Activated naive CD4-positive, alpha-beta T cell treated with anti-CD3 and anti-CD28 coated beads, Interleukin-2, amount 50 U/mL, for 72 hours (primary cell): ENCODE data around the gene ZSWIM6. TPM values are rescaled to one million over a fixed set of nuclear protein-coding genes. Genes with fewer than 3 reads are reported as not detected.
A peak's percentile ranks its signal among the peaks of the same experiment; 100 is the strongest.
"Not testable (repeated sequence)": the region's sequence is repeated elsewhere in the genome, so short reads cannot be mapped to it uniquely, and the experiment has no call there.

ENCODE experiments used
- ATAC-seq, 2 donors: fragments of 150-1000 bp; cut with Tn5 transposase; 2 replicates each; pipeline ENCODE4 v1.10.0; 2021; ENCODE audit warnings: mild to moderate bottlenecking in 2 of 2, moderate library complexity in 2 of 2
- DNase-seq, 2 donors: peaks; one replicate each; pipeline ENCODE4 v3.0.0; 2021 to 2022; ENCODE audit warnings: low spot score in 2 of 2
- H3K27ac Mint-ChIP-seq, 2 donors: one replicate each; pipeline ENCODE4 v1.8.0; 2022; ENCODE audit warnings: mild to moderate bottlenecking in 2 of 2, mixed read lengths in 2 of 2
- H3K36me3 Mint-ChIP-seq, 2 donors: one replicate each; pipeline ENCODE4 v1.8.0; 2022; ENCODE audit warnings: mixed read lengths in 2 of 2
- H3K9me3 Mint-ChIP-seq, 2 donors: one replicate each; pipeline ENCODE4 v1.8.0; 2022; ENCODE audit warnings: mixed read lengths in 2 of 2
- total RNA-seq, 2 donors: library from RNA; stranded (reverse); gene quantifications; one replicate each; pipeline ENCODE4 v1.2.3, GENCODE V29; 2022

Gene ZSWIM6
- total RNA-seq, 2 donors from 2014 or later, result 5.3 to 6.2 TPM

- Mint-ChIP-seq H3K27ac (no peak overlapping the region), H3K9me3 (no peaks in the 10 kb centered on the region), H3K36me3 (no peaks in the 10 kb centered on the region)
- no peak for DNase-seq
- peak in 1 of 2 donors; percentile 17 for ATAC-seq
These were observed 73.6 kb downstream of the ZSWIM6 start for GRCh38 chr5:61405511-61406295.

GRCh38 chr5:61406497-61406896 is 74.4 kb downstream of the ZSWIM6 start:
- H3K36me3 Mint-ChIP-seq, ATAC-seq, H3K9me3 Mint-ChIP-seq, H3K27ac Mint-ChIP-seq, DNase-seq: not testable (repeated sequence)

GRCh38 chr5:61407706-61408270 is 75.7 kb downstream of the ZSWIM6 start:
- no peak for DNase-seq
- H3K27ac Mint-ChIP-seq, result peak overlapping the region in 1 of 2 donors; percentile 38
- ATAC-seq, result no peak
- no peaks in the 10 kb centered on the region for H3K9me3 Mint-ChIP-seq
- no peaks in the 10 kb centered on the region for H3K36me3 Mint-ChIP-seq

- H3K27ac Mint-ChIP-seq, result peak overlapping the region; percentile 38 to 88
- H3K36me3 Mint-ChIP-seq, result no peaks in the 10 kb centered on the region
- ATAC-seq, result peak; percentile 99 to 100
These were observed 76.6 kb downstream of the ZSWIM6 start for GRCh38 chr5:61408476-61409168.

GRCh38 chr5:61409568-61409967 is 77.5 kb downstream of the ZSWIM6 start:
- no peaks in the 10 kb centered on the region for H3K9me3 Mint-ChIP-seq
- ATAC-seq (no peak), DNase-seq (no peak)
- no peaks in the 10 kb centered on the region for H3K36me3 Mint-ChIP-seq
- no peak overlapping the region for H3K27ac Mint-ChIP-seq

More at GRCh38 chr5:61408476-61409168, 76.6 kb downstream of the ZSWIM6 start:
- H3K9me3 Mint-ChIP-seq, result no peaks in the 10 kb centered on the region
- DNase-seq, result peak; percentile 90 to 97

- Mint-ChIP-seq H3K27ac (no peak overlapping the region), H3K9me3 (no peaks in the 10 kb centered on the region), H3K36me3 (no peaks in the 10 kb centered on the region)
- ATAC-seq (no peak), DNase-seq (no peak)
These were observed 78.8 kb downstream of the ZSWIM6 start for GRCh38 chr5:61410811-61411210.

- H3K36me3 Mint-ChIP-seq, result no peaks in the 10 kb centered on the region
- ATAC-seq (no peak), DNase-seq (no peak)
- H3K9me3 Mint-ChIP-seq, result no peaks in the 10 kb centered on the region
- no peak overlapping the region for H3K27ac Mint-ChIP-seq
These were observed 80.3 kb downstream of the ZSWIM6 start for GRCh38 chr5:61412361-61412760.

- not testable (repeated sequence) for ATAC-seq, H3K27ac Mint-ChIP-seq, H3K9me3 Mint-ChIP-seq, DNase-seq, H3K36me3 Mint-ChIP-seq
These were observed 81.1 kb downstream of the ZSWIM6 start for GRCh38 chr5:61413205-61413604.

GRCh38 chr5:61414806-61415205 is 82.7 kb downstream of the ZSWIM6 start:
- ATAC-seq, result no peak
- DNase-seq, result no peak
- Mint-ChIP-seq H3K27ac (no peak overlapping the region), H3K9me3 (no peaks in the 10 kb centered on the region), H3K36me3 (no peaks in the 10 kb centered on the region)

GRCh38 chr5:61416010-61416409 is 84.0 kb downstream of the ZSWIM6 start:
- Mint-ChIP-seq H3K27ac (no peak overlapping the region), H3K36me3 (peaks cover 1% of the 10 kb centered on the region in 2 donors), H3K9me3 (peaks cover 0 to 1% of the 10 kb centered on the region in 2 donors)
- ATAC-seq (no peak), DNase-seq (no peak)

GRCh38 chr5:61416420-61416819 is 84.4 kb downstream of the ZSWIM6 start:
- Mint-ChIP-seq H3K9me3 (peaks cover 0 to 5% of the 10 kb centered on the region in 2 donors), H3K36me3 (peaks cover 5% of the 10 kb centered on the region in 2 donors), H3K27ac (no peak overlapping the region)
- DNase-seq, result no peak
- no peak for ATAC-seq

GRCh38 chr5:61417340-61417739 is 85.3 kb downstream of the ZSWIM6 start:
- DNase-seq (no peak), ATAC-seq (no peak)
- Mint-ChIP-seq H3K27ac (no peak overlapping the region), H3K9me3 (peaks cover 0 to 8% of the 10 kb centered on the region in 2 donors), H3K36me3 (peaks cover 9% of the 10 kb centered on the region in 2 donors)

- ATAC-seq (no peak), DNase-seq (no peak)
- H3K27ac Mint-ChIP-seq, result no peak overlapping the region
- H3K36me3 Mint-ChIP-seq, result peaks cover 9% of the 10 kb centered on the region in 2 donors
- H3K9me3 Mint-ChIP-seq, result peaks cover 0 to 8% of the 10 kb centered on the region in 2 donors
These were observed 85.8 kb downstream of the ZSWIM6 start for GRCh38 chr5:61417851-61418250.

GRCh38 chr5:61419106-61419505 is 87.0 kb downstream of the ZSWIM6 start:
- ATAC-seq, result no peak

GRCh38 chr5:61420016-61420415 is 88.0 kb downstream of the ZSWIM6 start:
- ATAC-seq, result no peak
- Mint-ChIP-seq H3K27ac (no peak overlapping the region), H3K36me3 (peaks cover 9% of the 10 kb centered on the region in 2 donors), H3K9me3 (peaks cover 0 to 8% of the 10 kb centered on the region in 2 donors)
- no peak for DNase-seq

More at GRCh38 chr5:61419106-61419505, 87.0 kb downstream of the ZSWIM6 start:
- Mint-ChIP-seq H3K27ac (no peak overlapping the region), H3K36me3 (peaks cover 9% of the 10 kb centered on the region in 2 donors), H3K9me3 (peaks cover 0 to 8% of the 10 kb centered on the region in 2 donors)
- DNase-seq, result no peak

GRCh38 chr5:61421262-61421661 is 89.2 kb downstream of the ZSWIM6 start:
- not testable (repeated sequence) for H3K9me3 Mint-ChIP-seq, H3K27ac Mint-ChIP-seq, ATAC-seq, DNase-seq, H3K36me3 Mint-ChIP-seq

- peaks cover 9% of the 10 kb centered on the region in 2 donors for H3K36me3 Mint-ChIP-seq
- H3K27ac Mint-ChIP-seq, result no peak overlapping the region
- no peak for ATAC-seq
- peaks cover 0 to 8% of the 10 kb centered on the region in 2 donors for H3K9me3 Mint-ChIP-seq
- DNase-seq, result no peak
These were observed 91.6 kb downstream of the ZSWIM6 start for GRCh38 chr5:61423487-61424145.
